IPS-18a (cell line): ENCODE data around the gene KLRD1.
"Not testable (repeated sequence)": the region's sequence is repeated elsewhere in the genome, so short reads cannot be mapped to it uniquely, and the experiment has no call there.

Source experiments
- H3K27ac ChIP-seq: one replicate; pipeline ENCODE4 v1.5.1; 2013; ENCODE audit warnings: low read length
- H3K27me3 ChIP-seq: one replicate; pipeline ENCODE4 v1.6.1; 2013; ENCODE audit warnings: mild to moderate bottlenecking, low read length; ENCODE audit not compliant: control insufficient read depth, insufficient read depth
- H3K36me3 ChIP-seq: one replicate; pipeline ENCODE4 v1.6.1; 2013; ENCODE audit warnings: low read depth, low read length; ENCODE audit not compliant: control insufficient read depth
- H3K4me1 ChIP-seq: one replicate; pipeline ENCODE4 v1.6.1; 2013; ENCODE audit warnings: low read depth, low read length; ENCODE audit not compliant: control insufficient read depth
- H3K4me3 ChIP-seq: one replicate; pipeline ENCODE4 v1.5.1; 2013; ENCODE audit warnings: low read length
- H3K9ac ChIP-seq: one replicate; pipeline ENCODE4 v1.6.1; 2013; ENCODE audit warnings: mild to moderate bottlenecking, low read length, moderate library complexity
- H3K9me3 ChIP-seq: one replicate; pipeline ENCODE4 v1.6.1; 2013; ENCODE audit warnings: low read depth, low read length; ENCODE audit not compliant: control insufficient read depth

The KLRD1 gene

DNA sequence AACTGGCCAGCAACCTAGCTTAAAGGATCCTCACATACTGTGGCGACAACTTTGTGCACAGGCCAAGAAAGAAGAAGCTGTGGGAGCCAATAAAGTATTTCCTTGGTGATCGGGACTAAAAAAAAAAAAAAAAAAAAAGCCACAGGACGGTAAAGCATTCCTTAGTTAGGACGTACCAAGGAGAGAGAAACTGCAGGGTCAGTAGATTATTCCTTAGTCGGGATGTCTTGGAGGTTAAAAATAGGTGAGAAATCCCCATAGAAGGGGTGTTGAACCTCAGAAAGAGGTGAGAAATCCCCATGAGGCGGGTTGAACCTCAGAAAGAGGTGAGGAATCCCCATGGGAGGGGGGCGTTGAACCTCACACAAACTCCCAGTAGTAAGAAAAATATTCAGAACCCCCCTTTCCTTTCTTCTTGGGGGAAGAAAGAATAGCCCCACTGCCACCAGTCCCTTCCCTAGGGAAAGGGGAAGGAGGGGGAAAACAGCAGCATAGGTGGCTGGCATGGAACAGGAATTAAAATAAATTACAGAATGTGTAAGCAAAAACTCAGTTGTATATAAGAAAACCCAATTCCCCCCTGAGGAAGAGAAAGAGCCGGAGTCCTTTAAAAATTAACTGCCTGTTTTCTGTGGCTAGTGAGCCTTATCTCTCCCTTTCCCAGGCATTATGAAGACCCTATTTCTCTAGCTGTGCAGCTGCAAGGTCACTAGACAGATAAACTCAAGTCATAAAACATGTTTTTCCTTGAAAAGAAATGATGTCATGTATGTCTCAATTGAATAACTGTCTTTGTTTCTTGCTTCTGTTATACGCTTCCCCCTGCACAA, 55.4 kb downstream of the KLRD1 start:
- no peak overlapping the region for H3K9ac ChIP-seq
- H3K27me3 ChIP-seq, result no peaks in the 10 kb centered on the region
- no peaks in the 10 kb centered on the region for H3K36me3 ChIP-seq
- H3K4me3 ChIP-seq, result peak overlapping the region; percentile 69
- H3K27ac ChIP-seq, result no peak overlapping the region
- peaks cover 44% of the 10 kb centered on the region for H3K4me1 ChIP-seq
- H3K9me3 ChIP-seq, result no peaks in the 10 kb centered on the region

DNA sequence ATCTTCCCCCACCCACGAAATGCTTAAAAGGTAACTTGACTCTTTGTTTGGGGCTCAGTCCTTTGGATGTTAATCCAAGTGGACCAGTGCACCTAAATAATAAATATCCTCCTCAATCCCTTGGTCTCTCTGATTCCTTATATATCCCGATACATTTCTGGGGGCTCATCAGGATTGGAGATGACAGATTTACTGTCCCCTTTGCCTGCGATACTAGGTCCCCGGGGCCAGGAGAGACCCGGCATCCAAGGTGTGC, 55.9 kb downstream of the KLRD1 start:
- no peaks in the 10 kb centered on the region for H3K36me3 ChIP-seq
- no peaks in the 10 kb centered on the region for H3K9me3 ChIP-seq
- no peak overlapping the region for H3K9ac ChIP-seq
- H3K27ac ChIP-seq, result no peak overlapping the region
- no peaks in the 10 kb centered on the region for H3K27me3 ChIP-seq
- H3K4me1 ChIP-seq, result peaks cover 44% of the 10 kb centered on the region
- peak overlapping the region; percentile 69 for H3K4me3 ChIP-seq

DNA sequence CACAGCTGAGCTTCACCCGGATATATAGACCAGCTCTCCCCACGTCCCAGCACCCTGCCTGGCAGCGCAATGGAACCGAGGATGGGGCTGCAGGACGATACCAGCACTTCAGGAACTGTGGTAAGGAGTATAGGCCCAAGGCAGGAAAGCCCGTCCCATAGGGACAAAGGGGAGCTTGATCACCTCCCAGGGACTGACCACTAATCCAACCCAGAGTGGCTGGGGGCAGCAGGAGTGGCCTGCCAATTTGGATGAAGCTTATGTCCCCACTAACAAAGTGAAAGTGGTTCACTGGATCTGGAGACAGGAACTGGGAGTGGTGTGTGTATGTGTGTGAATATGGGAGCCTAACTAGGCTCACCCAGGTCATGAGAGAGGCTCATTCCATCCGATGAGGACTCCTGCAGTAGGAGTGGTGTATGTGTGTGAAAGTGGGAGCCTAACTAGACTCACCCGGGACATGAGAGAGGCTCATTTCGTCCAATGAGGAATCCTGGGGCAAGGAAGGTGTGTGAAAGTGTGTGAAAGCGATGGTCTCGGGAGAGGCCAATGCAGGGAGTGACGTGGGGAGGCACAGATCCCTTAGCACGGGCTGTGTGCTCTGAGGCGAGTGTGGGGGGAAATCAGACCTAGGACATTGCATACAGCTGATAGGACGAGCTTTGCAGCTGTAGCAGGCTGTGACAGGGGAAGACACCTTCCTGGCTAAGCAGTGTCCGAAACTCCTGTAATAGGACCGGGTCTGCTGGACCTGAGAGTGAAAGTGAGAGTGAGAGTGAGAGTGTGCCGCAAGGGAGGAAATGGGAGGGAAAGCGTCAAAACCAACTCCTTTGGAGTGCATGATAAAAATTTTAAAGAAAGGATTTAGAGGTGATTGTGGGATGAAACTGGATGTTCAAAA, 56.5 kb downstream of the KLRD1 start:
- no peaks in the 10 kb centered on the region for H3K27me3 ChIP-seq
- no peaks in the 10 kb centered on the region for H3K36me3 ChIP-seq
- peaks cover 44% of the 10 kb centered on the region for H3K4me1 ChIP-seq
- peak overlapping the region; percentile 31 for H3K9ac ChIP-seq
- H3K4me3 ChIP-seq, result peak overlapping the region; percentile 69
- no peaks in the 10 kb centered on the region for H3K9me3 ChIP-seq
- no peak overlapping the region for H3K27ac ChIP-seq

DNA sequence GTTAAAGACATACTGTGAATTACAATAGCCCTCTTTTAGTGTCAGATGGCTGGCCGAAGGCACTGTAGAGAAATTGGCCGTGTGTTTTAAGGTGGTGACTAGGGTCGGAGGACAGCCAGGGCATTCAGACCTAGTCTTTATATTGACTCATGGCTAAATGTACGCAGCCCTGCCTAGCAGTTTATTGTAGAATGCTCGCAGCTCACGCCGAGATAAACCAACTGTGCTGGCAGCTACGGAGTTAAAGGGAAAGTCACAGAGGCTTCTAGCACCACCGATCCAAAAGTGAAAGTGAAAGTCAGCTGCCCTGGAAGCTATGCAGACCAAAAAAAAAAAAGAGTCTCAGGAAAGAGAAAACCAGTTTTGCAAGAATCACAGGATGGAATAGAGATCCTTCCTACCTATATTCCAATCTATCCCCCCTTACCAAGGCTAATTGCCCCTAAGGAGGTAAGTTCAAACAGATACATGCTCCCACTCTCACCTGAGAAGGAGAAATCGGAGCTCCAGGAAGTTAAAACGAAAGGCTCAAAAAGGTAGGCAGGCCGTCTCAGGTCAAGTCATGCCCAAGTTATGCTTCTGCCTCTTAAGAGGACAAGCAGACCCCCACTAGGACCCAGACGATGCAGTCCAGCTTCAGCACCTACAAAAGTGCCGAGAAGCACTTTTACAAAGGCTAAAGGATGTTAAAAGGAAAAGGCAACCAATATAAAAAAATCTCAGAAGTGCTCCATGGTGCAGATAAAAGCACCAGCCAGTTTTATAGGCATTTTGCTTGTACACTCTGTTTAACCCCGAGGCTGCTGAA, 57.3 kb downstream of the KLRD1 start:
- Histone ChIP-seq H3K9ac (peak overlapping the region; percentile 31), H3K27ac (no peak overlapping the region), H3K4me1 (peaks cover 44% of the 10 kb centered on the region), H3K4me3 (peak overlapping the region; percentile 69), H3K27me3 (no peaks in the 10 kb centered on the region), H3K9me3 (no peaks in the 10 kb centered on the region), H3K36me3 (no peaks in the 10 kb centered on the region)

- Histone ChIP-seq H3K4me3 (peak overlapping the region; percentile 69), H3K4me1 (peaks cover 44% of the 10 kb centered on the region), H3K9ac (no peak overlapping the region)
These were observed 58.2 kb downstream of the KLRD1 start for GRCh38 chr12:10365696-10366405.

DNA sequence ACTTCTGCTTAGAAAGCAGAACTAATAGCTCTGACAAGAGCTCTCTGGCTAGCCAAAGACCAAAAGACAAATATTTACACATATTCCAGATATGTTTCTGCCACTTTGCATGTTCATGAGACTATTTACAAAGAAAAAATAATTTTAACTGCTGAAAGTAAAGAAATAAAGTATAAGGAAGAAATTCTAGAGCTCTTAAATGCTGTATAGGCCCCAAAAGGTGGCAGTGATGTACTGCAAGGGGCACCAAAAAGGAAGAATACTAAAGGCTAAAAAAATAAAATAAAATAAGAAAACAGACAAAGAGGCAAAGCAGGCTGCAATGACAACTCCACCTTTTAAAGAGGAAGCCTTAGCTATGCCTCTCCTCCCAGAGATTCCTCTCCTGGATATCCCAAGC, 59.2 kb downstream of the KLRD1 start:
- Histone ChIP-seq H3K27ac (no peak overlapping the region), H3K27me3 (no peaks in the 10 kb centered on the region), H3K4me1 (peaks cover 41% of the 10 kb centered on the region), H3K9me3 (no peaks in the 10 kb centered on the region), H3K4me3 (no peak overlapping the region), H3K36me3 (no peaks in the 10 kb centered on the region), H3K9ac (no peak overlapping the region)

More at GRCh38 chr12:10365696-10366405, 58.2 kb downstream of the KLRD1 start:
- no peaks in the 10 kb centered on the region for H3K36me3 ChIP-seq
- no peaks in the 10 kb centered on the region for H3K9me3 ChIP-seq
- H3K27me3 ChIP-seq, result no peaks in the 10 kb centered on the region
- no peak overlapping the region for H3K27ac ChIP-seq

- H3K4me3 ChIP-seq, H3K9me3 ChIP-seq, H3K9ac ChIP-seq, H3K27ac ChIP-seq, H3K36me3 ChIP-seq, H3K27me3 ChIP-seq: not testable (repeated sequence)
- peaks cover 35% of the 10 kb centered on the region for H3K4me1 ChIP-seq
These were observed 60.0 kb downstream of the KLRD1 start for GRCh38 chr12:10367714-10368113.

- no peaks in the 10 kb centered on the region for H3K9me3 ChIP-seq
- no peak overlapping the region for H3K4me3 ChIP-seq
- H3K27ac ChIP-seq, result no peak overlapping the region
- H3K9ac ChIP-seq, result no peak overlapping the region
- H3K27me3 ChIP-seq, result no peaks in the 10 kb centered on the region
- H3K4me1 ChIP-seq, result peaks cover 28% of the 10 kb centered on the region
- no peaks in the 10 kb centered on the region for H3K36me3 ChIP-seq
These were observed 60.8 kb downstream of the KLRD1 start for GRCh38 chr12:10368206-10369171.

DNA sequence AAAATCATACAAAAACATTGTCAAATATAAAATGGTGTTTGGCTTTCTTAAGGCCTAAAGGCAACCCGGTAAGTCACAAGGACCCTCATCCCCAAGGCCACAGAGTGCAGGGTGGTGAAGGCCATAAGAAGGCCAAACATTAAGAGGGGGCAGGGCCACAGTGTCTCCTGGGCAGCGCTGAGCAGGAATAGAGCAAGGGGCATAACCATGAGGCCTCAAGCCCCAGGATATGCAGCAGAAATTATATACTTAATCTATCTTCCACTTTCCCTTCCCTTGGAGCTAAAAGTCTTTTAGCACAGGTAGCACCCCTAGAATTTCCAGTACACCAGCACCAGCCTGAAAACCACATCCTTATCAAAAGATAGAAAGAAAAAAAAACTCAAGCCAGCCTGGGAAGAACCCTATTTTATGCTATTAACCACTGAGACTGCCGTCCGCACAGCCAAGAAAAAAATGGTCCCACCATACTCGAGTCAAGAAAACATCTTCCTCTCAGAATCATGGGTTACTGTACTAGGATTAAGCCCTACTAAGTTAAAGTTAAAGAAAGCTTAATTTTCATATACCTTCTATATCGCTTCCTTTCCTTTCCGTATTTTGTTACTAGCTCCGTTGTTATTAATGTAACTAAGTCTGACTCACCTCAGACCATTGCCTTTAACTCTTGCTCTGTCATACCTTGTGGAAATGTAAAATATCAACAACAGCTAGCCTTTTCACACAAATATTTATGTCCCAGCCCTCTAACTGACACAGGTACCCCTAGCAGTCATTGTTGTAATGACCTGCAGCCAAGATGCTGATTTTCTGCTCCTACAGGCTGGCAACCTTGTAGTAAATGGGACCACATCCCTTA, 62.1 kb downstream of the KLRD1 start:
- Histone ChIP-seq H3K27ac (no peak overlapping the region), H3K27me3 (no peaks in the 10 kb centered on the region), H3K4me3 (no peak overlapping the region), H3K9ac (no peak overlapping the region), H3K9me3 (no peaks in the 10 kb centered on the region), H3K36me3 (no peaks in the 10 kb centered on the region), H3K4me1 (peaks cover 17% of the 10 kb centered on the region)
